Natural killer cell (primary cell): ENCODE measurements around the gene HS3ST3B1. TPM values are rescaled to one million over a fixed set of nuclear protein-coding genes. Genes with fewer than 3 reads are reported as not detected.
A peak's percentile ranks its signal among the peaks of the same experiment; 100 is the strongest.

Experiments
- ATAC-seq, 3 donors: fragments of 150-1000 bp in 2 of 3; fragments of 200-7000 bp in 1 of 3; cut with Tn5 transposase; 1 replicate in 1 of 3; 2 replicates in 2 of 3; pipeline ENCODE4 v1.10.0; 2021; ENCODE audit warnings: mild to moderate bottlenecking in 2 of 3, moderate library complexity in 2 of 3
- DNase-seq, 2 donors: peaks; one replicate each; pipeline versions ENCODE4 v3.0.0 to v3.0.0-alpha.2; 2013 to 2021; ENCODE audit warnings: mixed read lengths in 1 of 2
- H3K27ac ChIP-seq: one replicate; pipeline ENCODE4 v1.5.1; 2013; ENCODE audit warnings: mild to moderate bottlenecking, low read length
- H3K27me3 ChIP-seq: one replicate; pipeline ENCODE4 v1.6.1; 2013; ENCODE audit warnings: low read length; ENCODE audit not compliant: control insufficient read depth, insufficient read depth
- H3K36me3 ChIP-seq: one replicate; pipeline ENCODE4 v1.6.1; 2013; ENCODE audit warnings: low read length; ENCODE audit not compliant: control insufficient read depth, insufficient read depth
- H3K4me1 ChIP-seq: one replicate; pipeline ENCODE4 v1.6.1; 2013; ENCODE audit warnings: low read length; ENCODE audit not compliant: control insufficient read depth, insufficient read depth
- H3K4me3 ChIP-seq: one replicate; pipeline ENCODE4 v1.5.1; 2013; ENCODE audit warnings: low read length
- H3K9me3 ChIP-seq: one replicate; pipeline ENCODE4 v1.6.1; 2013; ENCODE audit warnings: low read length; ENCODE audit not compliant: control insufficient read depth, insufficient read depth
- H3K27ac Mint-ChIP-seq, 2 donors: one replicate each; pipeline ENCODE4 v1.8.0; 2022; ENCODE audit warnings: mild to moderate bottlenecking in 2 of 2, mixed read lengths in 2 of 2, moderate library complexity in 1 of 2
- H3K27me3 Mint-ChIP-seq, 2 donors: one replicate each; pipeline ENCODE4 v1.8.0; 2022; ENCODE audit warnings: low read depth in 2 of 2, mixed read lengths in 2 of 2
- H3K36me3 Mint-ChIP-seq: one replicate; pipeline ENCODE4 v1.8.0; 2022; ENCODE audit warnings: mixed read lengths
- H3K4me1 Mint-ChIP-seq, 2 donors: one replicate each; pipeline ENCODE4 v1.8.0; 2022; ENCODE audit warnings: mixed read lengths in 2 of 2
- H3K4me3 Mint-ChIP-seq: one replicate; pipeline ENCODE4 v1.8.0; 2022; ENCODE audit warnings: mild to moderate bottlenecking, moderate library complexity, mixed read lengths
- H3K9me3 Mint-ChIP-seq, 2 donors: one replicate each; pipeline ENCODE4 v1.8.0; 2022; ENCODE audit warnings: mixed read lengths in 2 of 2
- CTCF ChIP-seq: fragments of 200-600 bp; IDR thresholded peaks from one replicate; pipeline ENCODE4 v1.8.0; 2022; ENCODE audit warnings: antibody characterized with exemption
- WGBS: methylation state at CpG from one replicate; pipeline ENCODE4 v1.1.7; 2013; ENCODE audit warnings: missing lambda C conversion rate; ENCODE audit not compliant: insufficient coverage; 5-methylcytosine and 5-hydroxymethylcytosine counted together
- intact Hi-C: fragments of 100-400 bp; cut with micrococcal nuclease; formaldehyde crosslinking; loops from one replicate; pipeline ENCODE4 v1.14.2; 2022
- total RNA-seq, 4 donors: library from RNA; stranded (reverse); fragments of 120-200 nt in 1 of 4; gene quantifications; one replicate each; pipeline versions ENCODE4 v1.2.3 to v1.2.4, GENCODE V29; 2013 to 2022

HS3ST3B1 gene
- total RNA-seq, 3 donors from 2014 or later (not counting 1 experiment from before 2014, with no cell fraction given), result 14.1 to 18.6 (median 17.1) TPM

GRCh38 chr17:14296166-14296910 is 4.5 kb upstream of the HS3ST3B1 start:
- ATAC-seq (no peak), DNase-seq (no peak)
- no peaks in the 10 kb centered on the region for H3K9me3 ChIP-seq
- peaks cover 35% of the 10 kb centered on the region for H3K4me1 ChIP-seq
- no peak overlapping the region for H3K27ac Mint-ChIP-seq
- 98% methylated on average over 9 of the region's 12 CpGs for WGBS
- intact Hi-C loops, result no loop called here
- H3K9me3 Mint-ChIP-seq, result no peaks in the 10 kb centered on the region
- no peaks in the 10 kb centered on the region for H3K36me3 Mint-ChIP-seq
- no peaks in the 10 kb centered on the region for H3K36me3 ChIP-seq
- H3K27me3 ChIP-seq, result peaks cover 22% of the 10 kb centered on the region
- peak overlapping the region; percentile 63 for H3K4me3 Mint-ChIP-seq
- peaks cover 48 to 52% of the 10 kb centered on the region in 2 donors for H3K27me3 Mint-ChIP-seq
- H3K27ac ChIP-seq, result no peak overlapping the region
- no peak for TF ChIP-seq CTCF
- H3K4me1 Mint-ChIP-seq, result peaks cover 53 to 54% of the 10 kb centered on the region in 2 donors
- no peak overlapping the region for H3K4me3 ChIP-seq

- intact Hi-C loops, result no loop called here
- Histone ChIP-seq H3K27ac (no peak overlapping the region), H3K9me3 (no peaks in the 10 kb centered on the region), H3K27me3 (peaks cover 22% of the 10 kb centered on the region), H3K36me3 (no peaks in the 10 kb centered on the region), H3K4me1 (peaks cover 39% of the 10 kb centered on the region), H3K4me3 (peak overlapping the region; percentile 22)
- Mint-ChIP-seq H3K9me3 (no peaks in the 10 kb centered on the region), H3K4me1 (peaks cover 53 to 54% of the 10 kb centered on the region in 2 donors), H3K27me3 (peaks cover 46 to 48% of the 10 kb centered on the region in 2 donors), H3K36me3 (no peaks in the 10 kb centered on the region), H3K4me3 (peak overlapping the region; percentile 84), H3K27ac (peak overlapping the region; percentile 69 to 73)
- DNase-seq (peak; percentile 37 to 53), ATAC-seq (no peak)
- no peak for TF ChIP-seq CTCF
- WGBS, result 4% methylated on average over 63 of the region's 63 CpGs
Measured at GRCh38 chr17:14297161-14297851, 3.6 kb upstream of the HS3ST3B1 start.

- TF ChIP-seq CTCF, result no peak
- DNase-seq, result peak in 1 of 2 donors; percentile 27
- no peak for ATAC-seq
- Histone ChIP-seq H3K36me3 (no peaks in the 10 kb centered on the region), H3K4me3 (no peak overlapping the region), H3K4me1 (peaks cover 46% of the 10 kb centered on the region), H3K27me3 (peaks cover 22% of the 10 kb centered on the region), H3K9me3 (no peaks in the 10 kb centered on the region), H3K27ac (no peak overlapping the region)
- H3K4me3 Mint-ChIP-seq, result peak overlapping the region; percentile 97
- intact Hi-C loops, result no loop called here
- peak overlapping the region; percentile 91 to 93 for H3K27ac Mint-ChIP-seq
- peaks cover 41 to 43% of the 10 kb centered on the region in 2 donors for H3K27me3 Mint-ChIP-seq
- WGBS, result 76% methylated on average over 42 of the region's 42 CpGs
- no peaks in the 10 kb centered on the region for H3K36me3 Mint-ChIP-seq
- H3K4me1 Mint-ChIP-seq, result peaks cover 53 to 60% of the 10 kb centered on the region in 2 donors
- no peaks in the 10 kb centered on the region for H3K9me3 Mint-ChIP-seq
Measured at GRCh38 chr17:14298221-14298946, 2.5 kb upstream of the HS3ST3B1 start.
